NCI-H1694 treated with DMSO at 0.1 percent for 48 hours (cell line): ENCODE data around the gene KCTD8.
"Not testable (repeated sequence)": the region's sequence is repeated elsewhere in the genome, so short reads cannot be mapped to it uniquely, and the experiment has no call there.

ENCODE experiments used
- DNase-seq: peaks from one replicate; lab custom pipeline; 2025; lab: John Stamatoyannopoulos, UW

Gene KCTD8

GRCh38 chr4:44326741-44327140 is 121.9 kb downstream of the KCTD8 start:
- no peak for DNase-seq

GRCh38 chr4:44320833-44321232 is 127.8 kb downstream of the KCTD8 start:
- DNase-seq: no peak

- DNase-seq: no peak
Measured at GRCh38 chr4:44319129-44319528, 129.5 kb downstream of the KCTD8 start.

GRCh38 chr4:44313702-44314101 is 134.9 kb downstream of the KCTD8 start:
- DNase-seq: no peak

- no peak for DNase-seq
Measured at GRCh38 chr4:44287505-44287904, 161.1 kb downstream of the KCTD8 start.

- no peak for DNase-seq
Measured at GRCh38 chr4:44279469-44279868, 169.1 kb downstream of the KCTD8 start.

- no peak for DNase-seq
Measured at GRCh38 chr4:44279066-44279465, 169.5 kb downstream of the KCTD8 start.

- no peak for DNase-seq
Measured at GRCh38 chr4:44257461-44257860, 191.1 kb downstream of the KCTD8 start.

GRCh38 chr4:44256414-44256813 is 192.2 kb downstream of the KCTD8 start:
- DNase-seq: no peak

GRCh38 chr4:44237643-44238042 is 211.0 kb downstream of the KCTD8 start:
- DNase-seq: no peak

GRCh38 chr4:44235897-44236296 is 212.7 kb downstream of the KCTD8 start:
- no peak for DNase-seq

- DNase-seq: no peak
Measured at GRCh38 chr4:44232262-44232661, 216.3 kb downstream of the KCTD8 start.

GRCh38 chr4:44231006-44231405 is 217.6 kb downstream of the KCTD8 start:
- DNase-seq: no peak

GRCh38 chr4:44228326-44228725 is 220.3 kb downstream of the KCTD8 start:
- DNase-seq: no peak

- DNase-seq: no peak
Measured at GRCh38 chr4:44221407-44221806, 227.2 kb downstream of the KCTD8 start.

- DNase-seq: no peak
Measured at GRCh38 chr4:44210750-44211149, 237.9 kb downstream of the KCTD8 start.

- DNase-seq: no peak
Measured at GRCh38 chr4:44196796-44197195, 251.8 kb downstream of the KCTD8 start.

- no peak for DNase-seq
Measured at GRCh38 chr4:44194365-44194764, 254.2 kb downstream of the KCTD8 start.

- DNase-seq: no peak
Measured at GRCh38 chr4:44186850-44187246, 261.8 kb downstream of the KCTD8 start.

GRCh38 chr4:44186096-44186849 is 262.3 kb downstream of the KCTD8 start:
- DNase-seq: no peak

GRCh38 chr4:44181491-44182349 is 266.9 kb downstream of the KCTD8 start:
- not testable (repeated sequence) for DNase-seq

- DNase-seq: not testable (repeated sequence)
Measured at GRCh38 chr4:44167766-44168165, 280.8 kb downstream of the KCTD8 start.

- no peak for DNase-seq
Measured at GRCh38 chr4:44165938-44166337, 282.7 kb downstream of the KCTD8 start.
